GM08714 (cell line): ENCODE results near the gene HFM1.
"Not testable (repeated sequence)": the region's sequence is repeated elsewhere in the genome, so short reads cannot be mapped to it uniquely, and the experiment has no call there.

Experiments used
- H3K4me3 ChIP-seq: fragments of 200-500 bp; sonication (Bioruptor generic); 2 replicates; pipeline ENCODE4 v1.5.1; 2014; ENCODE audit warnings: mild to moderate bottlenecking, low read length, inconsistent platforms
- ZNF274 ChIP-seq: IDR thresholded peaks from 2 replicates; pipeline ENCODE4 v1.6.1; 2012; ENCODE audit warnings: mild to moderate bottlenecking, low read depth, low read length

The HFM1 gene

GRCh38 chr1:91311672-91312071 is 93.0 kb downstream of the HFM1 start:
- no peak for TF ChIP-seq ZNF274
- no peak overlapping the region for H3K4me3 ChIP-seq

DNA sequence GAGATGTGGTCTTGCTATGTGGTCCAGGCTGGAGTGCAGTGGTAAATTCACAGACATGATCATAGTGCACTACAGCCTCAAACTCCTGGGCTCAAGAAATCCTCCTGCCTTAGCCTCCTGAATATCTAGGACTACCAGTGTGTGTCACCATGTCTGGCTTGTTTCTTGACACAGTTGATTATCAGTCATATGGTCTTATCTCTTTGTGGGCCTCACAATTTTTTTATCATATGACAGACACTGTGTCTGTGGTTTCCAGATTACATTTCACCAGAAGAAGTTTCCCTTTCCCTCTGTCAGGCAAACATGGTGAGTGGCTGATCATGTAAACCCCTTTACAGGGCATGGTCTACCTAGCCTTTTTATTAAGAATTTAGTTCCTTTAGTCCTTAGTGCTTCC is 96.1 kb downstream of the HFM1 start:
- H3K4me3 ChIP-seq: no peak overlapping the region
- no peak for TF ChIP-seq ZNF274

- no peak for TF ChIP-seq ZNF274
- no peak overlapping the region for H3K4me3 ChIP-seq
Measured at GRCh38 chr1:91307784-91308409, 96.7 kb downstream of the HFM1 start.

GRCh38 chr1:91303165-91303564 is 101.5 kb downstream of the HFM1 start:
- no peak for TF ChIP-seq ZNF274

DNA sequence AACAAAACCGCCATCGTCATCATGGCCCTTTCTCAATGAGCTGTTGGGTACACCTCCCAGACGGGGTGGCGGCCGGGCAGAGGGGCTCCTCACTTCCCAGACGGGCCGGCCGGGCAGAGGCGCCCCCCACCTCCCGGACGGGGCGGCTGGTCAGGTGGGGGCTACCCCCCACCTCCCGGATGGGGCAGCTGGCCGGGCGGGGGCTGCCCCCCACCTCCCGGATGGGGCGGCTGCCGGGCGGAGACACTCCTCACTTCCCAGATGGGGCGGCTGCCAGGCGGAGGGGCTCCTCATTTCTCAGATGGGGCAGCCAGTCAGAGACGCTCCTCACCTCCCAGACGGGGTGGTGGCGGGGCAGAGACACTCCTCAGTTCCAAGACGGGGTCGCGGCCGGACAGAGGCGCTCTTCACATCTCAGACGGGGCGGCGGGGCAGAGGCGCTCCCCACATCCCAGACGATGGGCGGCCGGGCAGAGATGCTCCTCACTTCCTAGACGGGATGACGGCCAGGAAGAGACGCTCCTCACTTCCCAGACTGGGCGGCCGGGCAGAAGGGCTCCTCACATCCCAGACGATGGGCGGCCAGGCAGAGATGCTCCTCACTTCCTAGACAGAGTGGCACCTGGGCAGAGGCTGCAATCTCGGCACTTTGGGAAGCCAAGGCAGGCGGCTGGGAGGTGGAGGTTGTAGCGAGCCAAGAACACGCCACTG is 115.6 kb downstream of the HFM1 start:
- H3K4me3 ChIP-seq: not testable (repeated sequence)

More at GRCh38 chr1:91303165-91303564, 101.5 kb downstream of the HFM1 start:
- no peak overlapping the region for H3K4me3 ChIP-seq

GRCh38 chr1:91286962-91287317 is 117.7 kb downstream of the HFM1 start:
- H3K4me3 ChIP-seq: not testable (repeated sequence)

- H3K4me3 ChIP-seq: not testable (repeated sequence)
Measured at GRCh38 chr1:91286259-91286961, 118.2 kb downstream of the HFM1 start.

DNA sequence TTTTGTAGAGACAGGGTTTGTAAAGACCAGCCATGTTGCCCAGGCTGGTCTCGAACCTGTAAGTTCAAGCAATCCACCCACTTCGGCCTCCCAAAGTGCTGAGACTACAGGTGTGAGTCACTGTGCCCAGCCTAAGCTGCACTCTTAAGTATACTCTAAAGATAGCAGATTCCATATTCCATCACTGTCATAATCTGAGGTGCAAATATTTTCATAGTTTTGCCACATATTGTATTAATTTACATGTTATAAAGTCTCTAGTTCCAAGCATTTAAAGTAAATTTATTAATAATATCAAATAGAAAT is 121.3 kb downstream of the HFM1 start:
- H3K4me3 ChIP-seq: no peak overlapping the region
- TF ChIP-seq ZNF274: no peak

DNA sequence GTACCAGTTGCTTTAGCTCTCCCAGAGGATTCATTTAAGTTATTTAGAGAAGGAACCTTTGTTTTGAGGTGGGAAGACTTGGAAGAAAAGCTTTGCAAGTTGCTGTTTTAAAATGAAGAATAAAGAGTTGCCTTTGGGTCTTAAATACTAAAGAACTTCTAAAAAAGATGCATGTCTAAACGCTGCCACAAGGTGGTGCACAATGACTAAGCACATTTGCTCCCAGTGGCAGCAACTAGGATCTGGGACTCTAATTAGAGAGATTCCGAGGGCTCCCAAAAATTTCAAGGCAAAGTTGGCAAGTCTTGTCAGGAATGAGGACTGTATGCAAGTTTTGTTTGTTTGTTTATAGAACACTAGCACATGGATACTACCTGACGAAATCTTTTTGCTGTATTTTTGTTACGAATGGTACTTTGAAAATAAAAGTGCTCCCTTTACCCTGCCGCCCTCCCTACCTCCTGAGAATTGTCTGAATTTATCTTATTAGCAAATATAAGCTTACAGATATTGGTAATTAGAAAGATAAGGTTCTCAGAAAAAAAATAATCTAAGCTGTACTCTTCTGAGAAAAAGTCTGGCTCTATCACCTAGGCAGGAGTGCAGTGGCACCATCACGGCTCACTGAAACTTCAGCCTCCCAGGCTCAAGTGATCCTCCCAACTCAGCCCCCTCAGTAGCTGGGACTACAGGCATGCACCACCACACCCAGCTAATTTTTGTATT is 121.8 kb downstream of the HFM1 start:
- no peak overlapping the region for H3K4me3 ChIP-seq
- TF ChIP-seq ZNF274: no peak

DNA sequence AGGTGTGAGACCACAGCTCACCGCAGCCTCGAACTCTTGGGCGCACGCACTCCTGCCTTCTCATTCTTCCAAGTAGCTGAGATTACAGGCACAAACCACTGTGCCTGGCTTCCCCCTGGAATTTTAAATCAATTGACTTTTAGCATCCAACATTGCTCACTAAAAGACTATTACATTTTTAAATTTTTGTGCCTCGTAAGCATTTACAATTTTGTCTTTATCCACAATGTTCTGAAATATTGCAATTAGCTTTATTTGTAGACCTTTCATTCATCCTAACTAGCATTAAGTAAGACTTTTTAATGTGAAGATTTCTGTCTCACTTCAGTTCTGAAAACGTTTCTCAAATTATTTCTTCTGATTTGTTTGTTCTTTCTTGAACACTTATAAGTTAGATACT is 122.9 kb downstream of the HFM1 start:
- no peak for TF ChIP-seq ZNF274

GRCh38 chr1:91278754-91279153 is 125.9 kb downstream of the HFM1 start:
- TF ChIP-seq ZNF274: no peak
- H3K4me3 ChIP-seq: no peak overlapping the region

More for the DNA sequence above, 122.9 kb downstream of the HFM1 start:
- no peak overlapping the region for H3K4me3 ChIP-seq

DNA sequence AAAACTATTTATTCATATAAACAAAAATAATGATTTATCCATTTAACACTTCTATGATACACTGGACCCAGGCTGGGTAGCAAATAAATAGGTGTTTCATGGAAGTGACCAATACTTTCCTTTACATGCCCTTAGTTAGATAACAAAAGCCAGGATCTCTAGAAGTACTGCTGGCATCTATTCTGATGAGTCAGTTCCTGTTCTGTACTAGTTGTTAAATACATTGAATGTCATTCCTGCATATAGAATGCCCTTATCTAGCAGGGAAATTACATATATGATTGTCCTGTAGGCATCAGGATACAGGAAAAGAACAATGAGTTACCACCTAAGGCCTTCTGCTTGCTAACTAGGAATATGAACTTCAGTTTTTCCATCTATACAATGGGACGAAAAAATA is 130.8 kb downstream of the HFM1 start:
- no peak for TF ChIP-seq ZNF274
- no peak overlapping the region for H3K4me3 ChIP-seq

DNA sequence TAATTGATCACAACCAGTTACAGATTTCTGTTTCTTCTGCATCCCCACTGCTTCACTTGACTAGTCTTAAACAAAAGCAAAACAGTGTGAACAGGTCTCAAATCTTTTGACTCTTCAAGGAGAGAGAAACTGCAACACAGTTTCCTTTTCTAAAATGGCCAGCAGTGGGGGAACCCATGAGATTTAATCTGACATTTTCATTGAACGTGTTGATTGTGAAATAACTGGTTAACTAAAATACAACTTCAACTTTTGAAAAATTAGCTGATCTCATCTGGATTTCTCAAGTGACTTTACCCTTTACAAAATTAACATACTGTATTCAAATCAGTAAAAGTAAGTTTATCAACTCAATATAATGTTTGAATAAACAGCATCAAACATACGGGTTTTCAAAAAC is 143.0 kb downstream of the HFM1 start:
- H3K4me3 ChIP-seq: no peak overlapping the region
- no peak for TF ChIP-seq ZNF274

- H3K4me3 ChIP-seq: no peak overlapping the region
- no peak for TF ChIP-seq ZNF274
Measured at GRCh38 chr1:91245435-91245834, 159.2 kb downstream of the HFM1 start.

DNA sequence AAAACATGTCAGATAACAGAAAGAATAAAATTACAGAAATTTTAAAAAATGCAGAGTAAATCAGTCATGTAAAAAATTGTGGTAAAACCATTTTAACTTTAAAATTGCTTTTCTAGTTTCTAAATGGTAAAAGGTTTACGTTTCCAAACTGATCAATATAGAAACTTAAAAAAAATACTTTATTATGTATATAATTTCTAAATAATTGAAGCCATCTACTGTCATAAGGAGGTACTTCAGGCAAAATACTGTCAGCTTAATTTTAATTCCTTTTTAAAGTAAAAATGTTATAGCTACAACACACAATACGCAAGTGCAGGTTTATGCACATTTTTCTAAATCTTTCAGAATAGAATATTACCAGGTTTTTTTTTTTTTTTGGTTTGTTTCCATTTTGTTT is 159.9 kb downstream of the HFM1 start:
- TF ChIP-seq ZNF274: no peak
- no peak overlapping the region for H3K4me3 ChIP-seq
